Cerebellar cortex (tissue), 1 donor: ENCODE measurements around the gene TGFBRAP1.
"Not testable (repeated sequence)": the region's sequence is repeated elsewhere in the genome, so short reads cannot be mapped to it uniquely, and the experiment has no call there.

Source experiments
- DNase-seq: peaks from one replicate; pipeline ENCODE4 v3.0.0-alpha.2; 2015; ENCODE audit warnings: low spot score

The TGFBRAP1 gene

DNA sequence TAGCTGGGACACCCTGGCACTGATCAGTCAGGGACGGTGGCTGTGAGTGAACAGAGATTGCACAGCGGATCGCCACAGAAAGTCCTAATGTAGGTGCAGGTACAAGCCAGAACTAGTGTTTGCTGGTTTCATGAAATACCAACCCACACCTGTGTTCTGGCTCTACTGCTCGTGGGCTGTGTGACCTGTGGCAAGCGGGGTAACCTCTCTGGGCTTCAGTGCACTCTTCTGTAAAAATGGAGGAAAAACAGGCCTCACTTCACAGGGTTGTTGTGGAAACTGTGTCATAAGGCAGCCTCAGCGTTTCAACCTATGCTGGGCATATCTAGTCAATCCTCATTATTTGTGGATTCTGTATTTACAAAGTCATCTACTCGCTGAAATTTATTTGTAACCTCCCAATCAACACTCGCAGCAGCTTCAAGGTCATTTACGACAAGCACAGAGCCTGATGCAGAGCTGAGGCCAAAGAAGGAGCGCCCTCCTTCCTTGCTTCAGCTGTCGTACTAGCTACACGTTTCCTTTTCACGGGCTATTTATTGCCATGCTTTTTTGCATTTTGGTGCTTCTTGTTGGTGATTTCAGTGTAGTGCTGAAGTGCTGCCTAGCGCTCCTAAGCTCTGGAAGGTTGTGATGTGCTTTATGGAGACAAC is 58.0 kb downstream of the TGFBRAP1 start:
- no peak for DNase-seq

DNA sequence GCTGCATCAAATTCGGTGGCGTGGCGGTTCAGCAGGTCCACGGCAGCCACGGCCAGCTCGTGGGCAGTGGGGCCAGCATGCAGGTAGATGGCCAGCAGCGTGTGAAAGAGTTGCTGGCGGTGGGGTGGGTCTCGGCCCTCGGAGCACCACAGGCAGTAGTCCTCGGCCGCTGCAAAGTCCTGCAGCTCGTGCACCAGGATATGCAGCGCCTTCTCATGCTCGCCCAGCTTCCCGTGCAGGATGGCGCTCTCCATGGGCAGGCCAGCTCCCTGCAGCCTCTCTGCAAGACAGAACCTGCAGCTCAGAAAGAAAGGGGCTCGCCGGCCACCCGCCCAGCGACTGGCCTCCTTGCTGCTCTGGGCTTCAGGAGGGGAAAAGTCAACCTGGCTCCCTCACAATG is 60.1 kb downstream of the TGFBRAP1 start:
- DNase-seq = no peak

DNA sequence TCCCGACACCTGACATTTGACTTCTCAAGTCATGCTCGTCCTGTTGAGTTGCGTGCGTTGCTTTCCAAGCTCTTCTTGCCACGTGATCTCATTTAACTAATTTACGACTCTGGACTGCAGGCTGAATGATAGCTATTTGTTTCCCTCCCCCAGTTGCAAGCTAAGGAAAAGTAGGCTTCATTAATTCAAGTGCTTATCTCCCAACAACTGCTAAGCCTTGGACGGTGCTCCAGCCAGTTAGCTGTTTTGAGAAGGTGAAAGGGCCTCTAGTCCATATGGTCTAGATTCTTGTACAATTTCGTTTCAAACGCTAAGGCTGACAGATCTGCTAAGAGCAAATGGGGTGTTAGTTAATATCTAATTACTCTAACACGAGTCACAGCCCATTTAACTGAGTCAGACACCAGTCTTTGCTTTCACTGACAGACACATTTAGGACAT is 66.9 kb downstream of the TGFBRAP1 start:
- no peak for DNase-seq

DNA sequence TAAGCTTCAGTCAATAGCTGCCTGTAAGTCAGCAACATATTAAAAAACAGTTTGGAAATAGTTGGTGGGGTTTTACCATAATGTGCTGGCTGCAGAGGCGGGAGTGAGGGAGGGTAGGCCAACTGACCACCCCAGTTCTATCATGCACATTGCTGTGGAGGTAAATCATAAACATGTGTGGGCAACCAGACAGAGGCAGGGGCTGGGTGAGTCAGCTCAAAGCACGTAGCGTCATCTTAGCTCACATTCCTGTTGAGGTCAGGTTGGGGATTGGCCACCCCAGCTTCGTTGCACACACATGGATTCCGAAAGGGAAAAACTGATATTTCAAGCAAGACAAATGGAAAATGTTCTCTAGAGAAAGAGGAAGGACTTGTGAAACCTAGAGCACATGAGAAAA is 68.5 kb downstream of the TGFBRAP1 start:
- no peak for DNase-seq

DNA sequence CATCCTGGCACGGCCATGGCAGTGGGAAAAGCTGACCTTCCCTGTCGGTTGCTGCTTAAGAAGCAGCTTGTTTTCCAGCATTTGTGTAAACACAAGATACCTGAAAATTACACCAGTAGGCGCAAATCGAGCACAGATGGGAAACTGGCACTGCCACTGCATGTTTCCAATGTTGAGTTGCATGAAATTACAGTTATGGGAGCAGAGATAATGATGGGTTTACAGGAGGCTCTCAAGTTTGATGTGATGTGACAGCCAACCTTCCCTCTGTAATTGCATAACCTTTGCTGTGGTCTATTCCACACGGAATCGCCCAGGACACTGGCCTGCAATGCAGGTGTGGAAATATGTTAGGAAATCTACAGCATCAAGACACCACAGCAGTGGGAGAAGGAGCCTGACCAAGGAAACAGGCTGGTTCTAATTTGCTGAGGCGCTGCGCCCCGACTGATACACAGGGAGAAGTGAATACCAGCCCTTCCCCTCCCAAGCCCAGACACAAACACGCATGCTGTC is 70.6 kb downstream of the TGFBRAP1 start:
- DNase-seq = no peak

DNA sequence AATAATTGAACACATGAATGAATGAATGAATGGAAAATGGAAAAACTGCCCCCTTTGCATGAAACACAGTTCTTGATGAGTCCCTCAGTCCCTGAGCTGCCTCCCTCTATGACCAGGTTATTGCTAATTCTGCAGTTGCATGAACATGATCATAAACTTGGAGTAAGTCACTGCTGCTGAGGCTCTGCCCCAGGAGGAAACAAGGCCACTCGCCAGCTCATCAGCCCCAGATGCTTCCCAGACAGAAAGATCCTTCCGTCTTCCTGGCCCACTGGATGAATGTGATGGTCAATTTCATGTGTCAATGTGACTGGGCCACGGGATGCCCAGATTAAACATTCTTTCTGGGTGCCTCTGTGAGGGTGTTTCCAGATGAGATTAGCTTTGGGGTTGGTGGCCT is 71.6 kb downstream of the TGFBRAP1 start:
- DNase-seq = no peak

DNA sequence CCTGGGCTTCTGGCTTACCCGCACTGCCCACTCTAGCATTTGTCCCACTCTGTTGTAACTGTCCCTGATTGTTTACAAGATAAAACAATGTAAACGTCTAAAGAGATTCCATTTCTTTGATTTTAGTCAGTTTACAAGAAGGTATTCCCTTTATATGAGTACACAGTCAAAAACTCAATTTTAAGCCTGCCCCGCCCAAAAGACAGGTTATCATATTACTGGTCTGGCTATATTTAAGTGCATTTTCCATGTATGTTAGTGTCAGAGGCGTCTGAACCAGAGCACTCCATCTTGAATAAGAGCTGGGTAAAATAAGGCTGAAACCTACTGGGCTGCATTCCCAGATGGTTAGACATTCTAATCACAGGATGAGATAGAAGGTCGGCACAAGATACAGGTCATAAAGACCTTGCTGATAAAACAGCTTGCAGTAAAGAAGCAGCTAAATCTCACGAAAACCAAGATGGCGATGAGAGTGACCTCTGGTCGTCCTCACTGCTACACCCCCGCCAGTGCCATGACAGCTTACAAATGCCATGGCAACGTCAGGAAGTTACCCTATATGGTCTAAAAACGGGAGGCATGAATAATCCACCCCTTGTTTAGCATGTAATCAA is 73.0 kb downstream of the TGFBRAP1 start:
- no peak for DNase-seq

DNA sequence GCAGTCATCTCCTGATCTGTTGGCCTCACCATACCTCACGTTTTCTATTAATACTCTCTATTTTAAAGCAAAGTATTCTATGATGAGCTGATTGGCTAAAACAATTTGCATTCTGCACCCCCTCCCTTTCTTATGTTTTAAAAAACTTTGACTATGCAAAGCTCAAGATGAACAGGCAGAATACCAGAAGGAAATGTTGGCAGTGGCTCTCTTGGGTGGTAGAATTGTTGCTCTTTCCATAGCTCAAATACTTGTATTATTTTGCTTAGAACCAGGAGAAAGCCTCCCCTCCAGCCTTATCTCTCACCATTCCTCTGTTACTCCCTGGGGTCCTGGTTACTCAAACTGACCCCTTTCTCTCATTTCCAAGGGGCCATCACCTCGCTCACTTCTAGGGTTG is 73.6 kb downstream of the TGFBRAP1 start:
- DNase-seq = no peak

DNA sequence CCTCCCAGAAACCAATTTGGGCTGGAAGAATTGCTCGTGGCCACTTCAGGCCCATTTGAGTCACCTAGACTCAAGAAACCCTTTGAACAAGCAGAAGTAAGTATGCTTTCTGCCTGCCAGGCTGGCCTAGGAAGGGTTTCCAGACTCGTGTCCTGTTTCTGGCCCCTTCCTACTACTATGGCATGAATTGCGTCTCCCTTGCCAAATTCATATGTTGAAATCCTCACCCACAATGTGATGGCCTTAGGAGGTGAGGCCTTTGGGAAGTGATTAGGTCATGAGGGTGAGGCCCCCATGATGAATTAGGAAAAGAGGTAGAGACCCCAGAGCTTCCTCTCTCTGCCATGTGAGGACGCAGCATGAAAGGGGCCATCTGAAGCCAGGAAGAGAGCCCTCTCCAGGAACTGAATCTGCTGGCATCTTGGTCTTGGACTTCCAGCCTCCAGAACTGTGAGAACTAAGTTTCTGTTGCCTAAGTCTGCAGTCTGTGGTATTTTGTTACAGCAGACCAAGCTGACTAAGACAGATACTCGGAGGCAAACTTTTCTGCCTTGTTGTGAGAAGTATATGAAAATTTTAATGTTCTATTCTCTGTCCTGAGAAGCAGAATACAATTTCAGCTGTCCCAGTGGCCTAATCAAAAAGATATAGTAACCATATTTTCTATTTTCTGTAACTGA is 74.9 kb downstream of the TGFBRAP1 start:
- no peak for DNase-seq

DNA sequence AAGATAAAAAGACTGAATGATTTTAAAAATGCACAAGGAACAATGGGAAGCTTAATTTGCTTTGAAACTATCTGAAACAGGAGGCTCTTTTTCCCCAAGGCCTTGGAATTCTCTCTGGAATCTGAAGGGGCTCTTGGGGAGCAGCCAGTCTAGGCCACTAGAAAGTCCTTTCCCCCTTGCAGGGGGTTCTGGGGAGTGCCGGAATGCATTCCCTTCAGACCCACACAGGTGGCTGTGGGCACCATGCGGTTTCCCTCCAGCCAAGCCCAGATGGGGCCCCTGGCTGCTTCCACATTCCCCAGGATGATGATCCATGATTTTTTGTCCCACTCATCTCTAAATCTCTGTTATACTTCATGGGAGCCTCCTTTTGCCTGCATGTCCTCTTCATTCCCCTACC is 77.3 kb downstream of the TGFBRAP1 start:
- no peak for DNase-seq

DNA sequence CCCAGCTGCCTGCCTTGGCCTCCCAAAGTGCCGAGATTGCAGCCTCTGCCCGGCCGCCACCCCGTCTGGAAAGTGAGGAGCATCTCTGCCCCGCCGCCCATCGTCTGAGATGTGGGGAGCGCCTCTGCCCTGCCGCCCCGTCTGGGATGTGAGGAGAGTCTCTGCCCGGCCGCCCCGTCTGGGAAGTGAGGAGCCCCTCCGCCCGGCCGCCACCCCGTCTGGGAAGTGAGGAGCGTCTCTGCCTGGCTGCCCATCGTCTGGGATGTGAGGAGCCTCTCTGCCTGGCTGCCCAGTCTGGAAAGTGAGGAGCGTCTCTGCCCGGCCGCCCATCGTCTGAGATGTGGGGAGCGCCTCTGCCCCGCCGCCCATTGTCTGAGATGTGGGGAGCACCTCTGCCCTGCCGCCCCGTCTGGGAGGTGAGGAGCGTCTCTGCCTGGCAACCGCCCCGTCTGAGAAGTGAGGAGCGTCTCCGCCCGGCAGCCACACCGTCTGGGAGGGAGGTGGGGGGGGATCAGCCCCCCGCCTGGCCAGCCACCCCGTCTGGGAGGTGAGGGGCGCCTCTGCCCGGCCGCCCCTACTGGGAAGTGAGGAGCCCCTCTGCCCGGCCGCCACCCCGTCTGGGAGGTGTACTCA is 78.4 kb downstream of the TGFBRAP1 start:
- DNase-seq = not testable (repeated sequence)

DNA sequence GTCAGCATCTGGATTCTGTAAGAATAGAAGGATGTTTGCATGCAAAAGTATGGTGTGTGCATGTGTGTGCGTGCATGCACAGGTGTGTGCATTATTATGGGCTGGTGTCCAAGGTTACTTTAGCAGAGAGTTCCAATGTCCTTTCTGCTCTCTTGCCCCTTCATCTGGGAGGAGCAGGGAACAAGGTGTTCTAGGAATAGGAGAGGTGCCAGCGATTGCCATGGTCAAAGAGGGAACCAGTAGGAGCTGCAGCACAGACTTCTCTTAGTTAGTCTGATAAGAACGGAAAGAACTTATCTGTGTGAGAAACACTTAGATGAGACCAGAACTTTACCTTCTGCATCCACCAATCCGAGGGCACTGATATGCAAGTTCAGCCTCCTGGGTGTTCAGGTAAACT is 79.6 kb downstream of the TGFBRAP1 start:
- no peak for DNase-seq

DNA sequence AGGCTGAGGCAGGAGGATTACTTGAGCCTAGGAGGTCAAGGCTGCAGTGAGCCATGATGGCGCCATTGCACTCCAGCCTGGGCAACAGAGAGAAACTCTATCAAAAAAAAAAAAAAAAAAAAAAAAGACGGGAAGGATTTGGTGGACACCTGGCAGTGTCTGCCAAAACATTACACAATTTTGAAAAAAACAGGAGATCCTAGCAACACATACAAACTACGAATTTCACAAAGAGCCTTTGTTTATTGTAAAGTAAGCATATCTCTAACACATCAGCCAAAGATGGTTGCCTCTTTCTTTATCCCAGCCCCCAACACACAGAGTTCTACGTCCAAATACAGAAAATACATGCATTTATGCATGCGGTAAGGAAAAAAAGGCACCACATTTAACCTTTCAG is 80.4 kb downstream of the TGFBRAP1 start:
- no peak for DNase-seq

DNA sequence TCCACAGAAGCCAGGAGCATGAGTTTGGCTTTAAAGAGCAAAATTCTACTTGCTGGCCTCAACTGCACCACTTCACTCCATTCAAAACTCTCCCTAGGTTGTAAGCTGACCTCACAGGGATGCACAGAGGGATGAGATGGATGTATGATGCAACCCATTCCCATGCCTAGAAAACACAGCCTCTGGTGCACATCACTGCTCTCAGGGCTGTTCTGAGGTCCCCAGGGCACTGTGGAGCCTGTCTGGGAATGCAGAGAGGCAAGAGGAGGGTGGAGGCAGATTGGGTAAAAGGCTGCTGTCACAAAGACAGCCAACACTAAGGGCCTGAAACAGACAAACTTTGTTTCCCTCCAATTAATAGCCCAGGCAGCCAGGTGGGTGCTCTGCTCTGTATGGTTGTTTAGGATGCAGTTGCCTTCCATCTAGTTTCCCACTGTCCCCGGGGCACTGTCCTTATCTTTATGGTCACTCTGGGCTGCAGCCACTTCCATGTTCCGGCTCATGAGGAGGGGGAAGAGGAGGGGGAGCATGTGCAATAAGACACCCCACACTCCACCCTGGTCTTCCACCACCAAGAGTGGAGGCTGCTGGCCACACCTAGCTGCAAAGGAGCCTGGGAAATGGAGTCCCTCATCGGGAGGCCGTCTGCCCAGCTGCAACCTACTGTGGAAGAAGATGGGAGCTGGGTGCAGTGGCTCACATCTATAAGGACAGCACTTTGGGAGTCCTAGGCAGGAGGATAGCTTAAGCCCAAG is 81.0 kb downstream of the TGFBRAP1 start:
- DNase-seq = no peak

DNA sequence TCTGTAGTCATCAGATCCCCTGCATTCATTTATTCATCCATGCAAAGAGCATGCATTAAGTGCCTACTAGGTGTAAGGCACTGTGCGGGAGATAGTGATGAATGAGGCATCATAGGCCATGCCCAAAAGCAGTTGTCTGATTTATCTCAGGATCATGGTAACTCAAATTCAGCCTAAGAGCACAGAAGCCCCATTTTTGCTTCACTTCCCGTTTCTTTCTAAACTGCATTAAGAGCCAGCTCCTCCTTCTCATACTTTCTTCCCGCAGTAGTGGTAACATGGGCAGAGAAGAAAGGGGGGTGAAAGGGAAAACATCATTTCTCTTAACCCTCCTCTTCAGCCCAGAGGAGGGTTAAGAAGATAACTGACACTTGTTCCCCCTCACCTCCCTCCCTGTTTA is 85.1 kb downstream of the TGFBRAP1 start:
- no peak for DNase-seq

DNA sequence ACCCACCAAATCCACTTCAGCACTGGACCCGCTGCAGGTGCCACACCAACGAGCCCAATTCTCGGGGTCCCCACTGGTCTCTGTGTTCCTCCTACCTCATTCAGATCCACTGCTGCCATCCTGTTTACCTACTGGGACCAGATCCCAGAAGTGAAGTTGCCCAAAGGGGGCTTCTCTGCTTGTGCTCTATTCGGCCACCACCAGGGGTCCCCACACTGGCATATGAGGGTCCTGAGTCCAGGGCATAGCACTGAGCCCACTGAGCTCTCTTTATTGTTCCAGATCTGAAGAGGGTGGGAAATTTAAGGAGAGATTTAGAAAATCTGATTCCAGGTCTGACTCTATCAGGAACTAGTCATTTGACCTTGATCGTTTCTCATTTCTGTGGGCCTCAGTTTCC is 85.6 kb downstream of the TGFBRAP1 start:
- DNase-seq = peak; percentile 24

DNA sequence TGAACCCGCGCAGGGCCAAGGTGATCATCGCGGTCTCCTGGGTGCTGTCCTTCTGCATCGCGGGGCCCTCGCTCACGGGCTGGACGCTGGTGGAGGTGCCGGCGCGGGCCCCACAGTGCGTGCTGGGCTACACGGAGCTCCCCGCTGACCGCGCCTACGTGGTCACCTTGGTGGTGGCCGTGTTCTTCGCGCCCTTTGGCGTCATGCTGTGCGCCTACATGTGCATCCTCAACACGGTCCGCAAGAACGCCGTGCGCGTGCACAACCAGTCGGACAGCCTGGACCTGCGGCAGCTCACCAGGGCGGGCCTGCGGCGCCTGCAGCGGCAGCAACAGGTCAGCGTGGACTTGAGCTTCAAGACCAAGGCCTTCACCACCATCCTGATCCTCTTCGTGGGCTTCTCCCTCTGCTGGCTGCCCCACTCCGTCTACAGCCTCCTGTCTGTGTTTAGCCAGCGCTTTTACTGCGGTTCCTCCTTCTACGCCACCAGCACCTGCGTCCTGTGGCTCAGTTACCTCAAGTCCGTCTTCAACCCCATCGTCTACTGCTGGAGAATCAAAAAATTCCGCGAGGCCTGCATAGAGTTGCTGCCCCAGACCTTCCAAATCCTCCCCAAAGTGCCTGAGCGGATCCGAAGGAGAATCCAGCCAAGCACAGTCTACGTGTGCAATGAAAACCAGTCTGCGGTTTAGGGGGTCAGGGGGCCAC is 87.1 kb downstream of the TGFBRAP1 start:
- no peak for DNase-seq

DNA sequence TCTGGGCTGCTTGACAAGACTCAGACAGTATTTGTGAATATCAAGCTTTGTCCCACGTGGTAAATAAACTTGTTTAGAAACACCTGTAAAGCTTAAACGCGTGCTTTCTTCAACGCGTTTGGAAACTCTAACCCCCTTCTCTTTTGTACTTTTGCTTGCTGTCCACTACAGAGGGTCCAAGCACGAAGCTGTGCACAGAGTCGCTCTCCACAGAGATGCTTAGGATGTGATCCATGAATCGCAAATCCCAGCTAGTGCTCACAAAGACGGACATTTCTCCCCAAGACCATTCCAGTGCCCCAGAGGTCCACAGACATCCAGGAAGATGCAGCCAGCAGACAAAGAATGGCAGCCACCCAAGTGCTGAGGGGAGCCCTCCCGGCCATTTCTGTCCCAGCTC is 88.1 kb downstream of the TGFBRAP1 start, which contains the start of gene GPR45:
Gene GPR45, plus strand, starts transcription at position 301 of the 400 bp plus-strand sequence. CDS start 116 bp downstream, outside the sequence.
- no peak for DNase-seq

DNA sequence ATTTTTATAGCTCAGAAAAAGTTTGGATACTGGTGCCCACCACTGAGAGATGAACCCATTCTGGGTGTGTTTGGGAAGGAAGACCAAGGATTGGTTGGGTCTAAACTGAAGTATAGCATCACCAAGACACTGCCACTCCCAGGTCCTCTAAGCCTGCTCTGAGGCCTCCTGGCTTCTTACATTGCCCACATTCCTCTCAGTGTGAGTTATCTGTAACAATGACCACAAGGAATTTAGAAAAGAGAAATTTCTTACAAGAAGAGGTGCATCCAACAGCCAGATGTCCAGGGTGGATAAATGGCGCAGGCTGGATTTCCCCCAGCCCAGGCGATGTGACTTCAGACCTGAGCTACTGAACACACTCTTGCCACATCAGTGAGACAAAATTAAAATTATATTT is 89.6 kb downstream of the TGFBRAP1 start:
- no peak for DNase-seq

DNA sequence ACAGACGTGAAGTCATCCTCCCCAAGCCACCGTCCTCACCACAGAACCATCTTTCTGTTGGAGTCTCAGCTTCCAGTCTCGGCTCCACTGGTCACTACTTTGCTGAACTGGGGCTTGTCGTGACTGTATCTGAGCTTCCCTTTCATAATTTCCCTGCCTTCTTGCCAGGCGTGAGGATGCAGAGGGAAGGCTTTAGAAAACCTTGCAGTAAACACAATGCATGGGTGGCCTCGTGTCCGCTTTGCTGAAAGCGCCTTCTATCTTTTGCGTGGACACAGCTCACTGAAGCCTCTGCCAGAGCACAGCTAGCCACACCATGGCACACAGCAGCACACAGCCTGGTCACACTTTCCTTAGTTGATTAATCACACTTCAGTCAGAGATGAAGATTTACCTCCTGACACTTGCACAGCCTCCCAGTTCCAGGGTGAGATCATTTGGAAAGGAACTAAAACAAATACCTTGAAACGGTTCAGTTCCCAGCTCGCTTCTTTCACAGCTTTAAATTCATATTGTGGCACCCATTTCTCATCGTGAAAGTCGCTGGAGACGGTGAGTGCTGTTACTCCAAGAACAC is 90.8 kb downstream of the TGFBRAP1 start:
- DNase-seq = no peak
